MM.1S (cell line): ENCODE results near the gene DDX56.

ENCODE experiments used
- DNase-seq: peaks from one replicate; pipeline ENCODE4 v3.0.0-alpha.2; 2015
- H2AFZ ChIP-seq: fragments of 300-600 bp; sonication (generic); 2 replicates; pipeline ENCODE4 v1.6.0; 2016; ENCODE audit warnings: antibody characterized with exemption, low read length
- H3F3A ChIP-seq: fragments of 300-600 bp; sonication (generic); 2 replicates; pipeline ENCODE4 v1.6.1; 2016; ENCODE audit warnings: mild to moderate bottlenecking, antibody characterized with exemption, low read length, moderate library complexity, mixed read lengths; ENCODE audit not compliant: insufficient read depth
- H3K27ac ChIP-seq: fragments of 300-600 bp; sonication (generic); 2 replicates; pipeline ENCODE4 v1.5.1; 2016; ENCODE audit warnings: mild to moderate bottlenecking, low read length
- H3K27me3 ChIP-seq: fragments of 300-600 bp; sonication (generic); replicated peaks from 2 replicates; pipeline ENCODE4 v1.6.0; 2016; ENCODE audit warnings: low read length; ENCODE audit not compliant: insufficient read depth
- H3K36me3 ChIP-seq: fragments of 300-600 bp; sonication (generic); replicated peaks from 2 replicates; pipeline ENCODE4 v1.6.1; 2016; ENCODE audit warnings: mild to moderate bottlenecking, low read length, mixed read lengths; ENCODE audit not compliant: insufficient read depth
- H3K4me1 ChIP-seq: fragments of 300-600 bp; sonication (generic); 2 replicates; pipeline ENCODE4 v1.6.1; 2016; ENCODE audit warnings: low read length, mixed read lengths
- H3K4me2 ChIP-seq: fragments of 300-600 bp; sonication (generic); 2 replicates; pipeline ENCODE4 v1.6.0; 2016; ENCODE audit warnings: low read depth, low read length
- H3K4me3 ChIP-seq: fragments of 300-600 bp; sonication (generic); 2 replicates; pipeline ENCODE4 v1.5.1; 2016; ENCODE audit warnings: low read length, mixed read lengths
- H3K79me2 ChIP-seq: fragments of 300-600 bp; sonication (generic); 2 replicates; pipeline ENCODE4 v1.6.1; 2016; ENCODE audit warnings: mixed run types, low read length, mixed read lengths
- H3K9ac ChIP-seq: fragments of 300-600 bp; sonication (generic); 2 replicates; pipeline ENCODE4 v1.6.1; 2016; ENCODE audit warnings: low read length, mixed read lengths
- H3K9me2 ChIP-seq: fragments of 300-600 bp; sonication (generic); replicated peaks from 2 replicates; pipeline ENCODE4 v1.6.1; 2016; ENCODE audit warnings: mild to moderate bottlenecking, low read length, mixed read lengths; ENCODE audit not compliant: insufficient read depth
- H3K9me3 ChIP-seq: fragments of 300-600 bp; sonication (generic); replicated peaks from 2 replicates; pipeline ENCODE4 v1.6.1; 2016; ENCODE audit warnings: mild to moderate bottlenecking, low read length, mixed read lengths; ENCODE audit not compliant: insufficient read depth
- H4K20me1 ChIP-seq: fragments of 300-600 bp; sonication (generic); 2 replicates; pipeline ENCODE4 v1.6.1; 2016; ENCODE audit warnings: mild to moderate bottlenecking, low read length, moderate library complexity, mixed read lengths; ENCODE audit not compliant: insufficient read depth
- EZH2 ChIP-seq: fragments of 300-600 bp; sonication (generic); optimal IDR thresholded peaks from 2 replicates; pipeline ENCODE3; 2017; ENCODE audit warnings: low read depth, mild to moderate bottlenecking, antibody characterized with exemption, low read length, mixed read lengths
- EZH2phosphoT487 ChIP-seq: fragments of 300-600 bp; sonication (generic); IDR thresholded peaks from 2 replicates; pipeline ENCODE4 v1.6.1; 2018; ENCODE audit warnings: antibody characterized with exemption, low read length
- TF ChIP-seq, protein P1 (sequence below): fragments of 300-600 bp; sonication (generic); IDR thresholded peaks from 2 replicates; pipeline ENCODE4 v1.5.1; 2016; ENCODE audit warnings: antibody characterized with exemption, low read length, mixed read lengths

The DDX56 gene

DNA sequence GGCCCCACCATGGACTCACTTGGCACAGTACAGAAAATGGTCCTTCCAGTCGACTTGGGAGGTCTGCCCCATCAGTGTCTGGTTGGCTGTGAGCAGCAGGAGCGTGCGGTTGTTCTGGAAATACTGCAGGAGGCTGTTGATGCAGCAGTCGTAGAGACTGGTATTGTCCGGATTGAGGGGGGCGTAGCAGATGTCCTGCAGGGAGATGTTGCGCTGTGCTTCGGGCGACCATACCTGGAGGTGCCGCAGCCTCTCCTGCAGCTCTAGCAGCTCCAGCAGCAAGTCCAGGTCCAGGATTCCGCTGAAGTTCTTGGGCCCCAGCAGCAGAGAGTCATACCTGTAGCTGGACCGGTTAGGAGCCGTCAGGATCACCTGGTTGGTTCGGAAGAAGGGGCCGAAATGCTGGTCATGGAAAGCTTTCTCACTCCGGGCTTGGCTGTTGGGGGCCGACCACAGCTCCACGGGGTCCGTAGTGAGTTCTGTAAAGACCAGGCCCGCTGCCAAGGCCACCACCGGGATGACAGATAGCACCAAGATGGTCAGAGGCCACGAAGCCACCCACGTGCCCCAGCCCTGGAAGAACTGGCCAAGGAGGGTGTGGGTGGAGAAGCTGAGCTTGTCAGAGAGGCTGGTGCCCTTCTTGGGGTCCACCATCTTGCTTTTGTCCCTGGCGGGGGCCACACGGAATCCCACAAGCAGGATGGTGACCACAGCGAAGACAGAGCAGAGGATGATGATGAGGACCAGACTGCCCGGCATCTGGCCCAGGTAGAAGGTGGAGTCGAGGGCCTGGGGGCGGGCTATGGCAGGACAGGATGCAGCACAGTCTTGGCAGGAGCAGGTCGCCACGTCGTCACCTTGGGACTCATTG lies 34.7 kb downstream of the DDX56 start:
- no peak for TF ChIP-seq EZH2
- TF ChIP-seq, protein P1, sequence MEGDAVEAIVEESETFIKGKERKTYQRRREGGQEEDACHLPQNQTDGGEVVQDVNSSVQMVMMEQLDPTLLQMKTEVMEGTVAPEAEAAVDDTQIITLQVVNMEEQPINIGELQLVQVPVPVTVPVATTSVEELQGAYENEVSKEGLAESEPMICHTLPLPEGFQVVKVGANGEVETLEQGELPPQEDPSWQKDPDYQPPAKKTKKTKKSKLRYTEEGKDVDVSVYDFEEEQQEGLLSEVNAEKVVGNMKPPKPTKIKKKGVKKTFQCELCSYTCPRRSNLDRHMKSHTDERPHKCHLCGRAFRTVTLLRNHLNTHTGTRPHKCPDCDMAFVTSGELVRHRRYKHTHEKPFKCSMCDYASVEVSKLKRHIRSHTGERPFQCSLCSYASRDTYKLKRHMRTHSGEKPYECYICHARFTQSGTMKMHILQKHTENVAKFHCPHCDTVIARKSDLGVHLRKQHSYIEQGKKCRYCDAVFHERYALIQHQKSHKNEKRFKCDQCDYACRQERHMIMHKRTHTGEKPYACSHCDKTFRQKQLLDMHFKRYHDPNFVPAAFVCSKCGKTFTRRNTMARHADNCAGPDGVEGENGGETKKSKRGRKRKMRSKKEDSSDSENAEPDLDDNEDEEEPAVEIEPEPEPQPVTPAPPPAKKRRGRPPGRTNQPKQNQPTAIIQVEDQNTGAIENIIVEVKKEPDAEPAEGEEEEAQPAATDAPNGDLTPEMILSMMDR, result no peak
- no peak for TF ChIP-seq EZH2phosphoT487
- no peaks in the 10 kb centered on the region for H3K27me3 ChIP-seq
- H3K36me3 ChIP-seq, result no peaks in the 10 kb centered on the region
- no peak overlapping the region for H3K4me2 ChIP-seq
- no peaks in the 10 kb centered on the region for H3K9me3 ChIP-seq
- no peak overlapping the region for H3K27ac ChIP-seq
- DNase-seq, result no peak
- no peaks in the 10 kb centered on the region for H3F3A ChIP-seq
- H4K20me1 ChIP-seq, result no peaks in the 10 kb centered on the region
- no peak overlapping the region for H3K4me3 ChIP-seq
- no peaks in the 10 kb centered on the region for H3K9me2 ChIP-seq
- H3K4me1 ChIP-seq, result no peaks in the 10 kb centered on the region
- H3K79me2 ChIP-seq, result no peaks in the 10 kb centered on the region
- no peak overlapping the region for H3K9ac ChIP-seq
- no peak overlapping the region for H2AFZ ChIP-seq

DNA sequence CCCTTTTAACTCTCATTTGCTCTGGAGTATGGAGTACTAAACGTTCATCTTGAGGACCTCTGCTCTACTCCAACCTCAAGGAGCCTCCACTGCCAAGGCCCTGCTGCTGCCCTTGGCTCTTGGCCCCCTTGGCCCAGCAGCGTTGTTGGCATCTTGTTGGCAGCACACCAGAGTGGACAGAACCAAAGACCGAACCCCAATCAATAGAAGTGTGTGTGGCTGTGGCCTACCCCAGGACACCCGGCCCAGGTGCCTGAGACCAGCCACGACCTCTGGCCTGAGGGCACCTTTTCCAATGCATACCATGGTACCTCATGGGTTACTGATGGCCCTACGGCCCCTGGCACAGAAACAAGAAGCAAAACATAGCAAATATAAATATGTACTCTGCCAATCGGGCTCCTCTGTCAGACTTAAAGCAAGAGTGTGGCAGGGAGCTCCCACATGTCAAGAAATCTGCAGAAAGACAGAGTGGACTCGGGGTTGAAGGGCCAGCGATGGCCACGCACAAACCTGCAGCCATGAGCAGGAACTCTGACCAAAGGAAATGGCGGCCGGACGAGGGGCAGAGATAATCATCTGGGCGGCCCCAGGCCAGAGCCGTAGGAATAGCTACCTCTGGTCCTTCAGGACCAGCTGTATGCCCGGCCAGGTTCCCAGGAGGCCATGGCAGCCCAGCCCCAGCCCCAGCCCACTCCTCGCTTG lies 35.5 kb downstream of the DDX56 start:
- Histone ChIP-seq H3K36me3 (no peaks in the 10 kb centered on the region), H3K4me1 (no peaks in the 10 kb centered on the region), H3K4me2 (no peak overlapping the region), H3K27me3 (no peaks in the 10 kb centered on the region), H3K79me2 (no peaks in the 10 kb centered on the region), H3F3A (no peaks in the 10 kb centered on the region), H3K9ac (no peak overlapping the region), H3K9me3 (no peaks in the 10 kb centered on the region), H3K9me2 (no peaks in the 10 kb centered on the region), H3K27ac (no peak overlapping the region), H2AFZ (no peak overlapping the region), H3K4me3 (no peak overlapping the region), H4K20me1 (no peaks in the 10 kb centered on the region)
- TF ChIP-seq EZH2 (no peak), EZH2phosphoT487 (no peak)
- TF ChIP-seq, protein P1, result no peak
- no peak for DNase-seq

DNA sequence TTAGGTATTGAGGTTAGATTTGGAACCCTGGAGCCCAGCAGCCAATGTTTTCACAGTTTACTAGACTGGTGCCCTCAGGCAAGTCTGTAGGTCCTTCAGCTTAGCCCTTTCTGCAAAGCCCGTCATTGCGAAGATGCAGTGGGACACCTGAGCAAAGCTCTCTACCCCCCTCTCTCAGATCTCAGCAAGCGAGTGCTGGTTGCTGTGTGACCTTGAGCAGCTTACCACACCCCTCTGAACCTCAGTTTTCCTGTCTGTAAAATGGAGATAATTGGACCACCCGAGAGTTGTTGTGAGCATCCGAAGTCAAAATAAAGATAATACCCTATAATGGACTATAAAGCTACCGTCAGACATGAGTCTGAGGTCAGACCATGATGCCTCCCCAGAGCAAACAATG lies 36.3 kb downstream of the DDX56 start:
- Histone ChIP-seq H3K4me1 (no peaks in the 10 kb centered on the region), H3K27ac (no peak overlapping the region), H3K27me3 (no peaks in the 10 kb centered on the region), H2AFZ (no peak overlapping the region), H3K9me3 (no peaks in the 10 kb centered on the region), H4K20me1 (no peaks in the 10 kb centered on the region), H3K4me2 (no peak overlapping the region), H3F3A (no peaks in the 10 kb centered on the region), H3K36me3 (no peaks in the 10 kb centered on the region), H3K79me2 (no peaks in the 10 kb centered on the region), H3K9ac (no peak overlapping the region), H3K4me3 (no peak overlapping the region), H3K9me2 (no peaks in the 10 kb centered on the region)
- DNase-seq, result no peak
- TF ChIP-seq EZH2 (no peak), EZH2phosphoT487 (no peak)
- TF ChIP-seq, protein P1, result no peak
